ENCODE measurements around the gene ANTXR2.

GRCh38 chr4:80009806-80010205 is 63.2 kb downstream of the ANTXR2 start:
- TF ChIP-seq CTCF (conservative IDR thresholded peaks at IDR 0.05; ENCODE audit: low read depth, low read length), result no peak
- no peak for TF ChIP-seq EZH2 (IDR thresholded peaks at IDR 0.05; ENCODE audit: borderline replicate concordance, low read depth, low read length, poor library complexity, severe bottlenecking)
